Measurements from ENCODE around the gene GIMAP7. TPM values are rescaled to one million over a fixed set of nuclear protein-coding genes. Genes with fewer than 3 reads are reported as not detected.

The GIMAP7 gene
- total and polyA plus RNA-seq, 4 experiments from 2014 or later, result 464 to 1,096 (median 517) TPM

DNA sequence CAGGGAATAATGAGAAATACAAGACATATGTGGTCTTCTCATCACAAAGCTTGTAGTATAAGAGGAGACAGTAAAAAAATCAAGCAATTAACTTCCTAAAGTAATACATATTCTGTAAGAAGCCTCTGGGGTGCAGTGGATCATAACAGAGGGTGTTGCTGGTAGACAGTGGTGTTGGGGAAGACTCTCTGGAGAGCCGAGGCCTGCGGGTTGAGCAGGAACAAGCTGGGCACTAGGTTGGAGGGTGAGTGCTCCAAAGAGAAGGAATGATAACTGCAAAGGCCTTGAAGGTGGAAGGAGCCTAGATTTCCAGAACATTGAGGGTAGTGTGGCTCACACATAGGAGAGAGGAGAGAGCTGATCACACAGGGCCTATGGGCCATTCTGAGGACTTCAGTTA lies 54.0 kb downstream of the GIMAP7 start:
- Histone ChIP-seq H3K4me3 (ENCODE audit: low read length in 2 of 2) (peak overlapping the region; percentile 92 to 96), H3K27me3 (ENCODE audit: insufficient read depth, low read length) (no peaks in the 10 kb centered on the region), H3K27ac (ENCODE audit: low read depth, low read length) (peak overlapping the region; percentile 70), H3K9me3 (ENCODE audit: control insufficient read depth in 1 of 2, low read length in 2 of 2) (peaks cover 23 to 36% of the 10 kb centered on the region in 2 donors), H3K4me1 (ENCODE audit: insufficient read depth, low read length) (peaks cover 57% of the 10 kb centered on the region), H3K36me3 (ENCODE audit: insufficient read depth, low read length) (peaks cover 29% of the 10 kb centered on the region)
- H3K4me3 Mint-ChIP-seq, result peak overlapping the region; percentile 98 to 100 (median 100)
- H3K27me3 Mint-ChIP-seq, result no peaks in the 10 kb centered on the region
- ChIA-PET POLR2A (ENCODE audit: partially characterized antibody) (interaction anchor here (0.6 to 16.1 kb wide), 38 partner anchors 10 to 186 kb away, joined by 3 to 777 read pairs (median 16); partner anchors contain the start of genes GIMAP1, GIMAP2, GIMAP5 and GIMAP6), CTCF (ENCODE audit: partially characterized antibody) (interaction anchor here (1.0 to 7.1 kb wide), 22 partner anchors 16 to 187 kb away, joined by 4 to 107 read pairs (median 8); partner anchors contain the start of genes GIMAP1, GIMAP2, GIMAP6 and GIMAP7)
- peaks cover 0 to 60% (median 52%) of the 10 kb centered on the region in 8 donors for H3K9me3 Mint-ChIP-seq
- peaks cover 65 to 66% of the 10 kb centered on the region in 2 donors for H3K36me3 Mint-ChIP-seq
- intact Hi-C loops (cut with micrococcal nuclease), result loop anchor here (1.0 to 5.0 kb wide), 8 partner anchors 12 to 187 kb away; partner anchors contain the start of gene GIMAP2
- peak in 4 of 5 donors; percentile 35 to 53 (median 41) for DNase-seq
- peaks cover 40 to 76% (median 61%) of the 10 kb centered on the region in 4 donors for H3K4me1 Mint-ChIP-seq
- H3K27ac Mint-ChIP-seq, result peak overlapping the region; percentile 86 to 99 (median 96)

DNA sequence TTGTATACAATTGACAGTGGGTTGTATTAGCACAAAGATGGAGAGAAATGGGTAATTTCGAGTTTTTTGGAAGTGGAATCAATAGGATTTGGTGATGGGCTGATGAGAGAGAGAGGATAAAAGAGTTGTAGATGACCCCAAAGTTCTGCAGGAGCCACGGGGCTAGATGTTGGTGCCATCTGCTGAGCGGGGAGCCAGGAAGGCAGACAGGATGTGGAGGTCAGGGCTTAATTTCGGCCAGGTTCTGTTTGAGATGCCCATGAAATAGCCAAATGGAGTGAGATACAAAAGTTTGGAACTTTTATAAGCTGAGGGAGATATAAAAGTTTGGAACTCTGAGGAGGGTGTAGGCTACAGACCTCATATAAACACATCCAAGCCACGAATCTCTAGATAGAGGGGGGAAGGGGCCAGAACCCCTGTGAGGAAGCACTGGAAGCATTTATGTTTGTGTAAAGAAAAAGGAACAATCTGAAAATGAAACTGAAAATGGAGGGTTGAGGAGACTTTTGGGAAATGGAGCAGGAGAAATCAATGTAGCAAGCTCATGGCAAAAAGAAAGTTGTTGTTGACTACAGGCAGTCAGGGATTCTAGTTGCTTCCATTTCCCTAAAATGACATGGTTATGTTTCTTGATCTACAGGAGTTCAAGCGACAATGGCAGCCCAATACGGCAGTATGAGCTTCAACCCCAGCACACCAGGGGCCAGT lies 54.7 kb downstream of the GIMAP7 start:
- Histone ChIP-seq H3K4me1 (ENCODE audit: insufficient read depth, low read length) (peaks cover 50% of the 10 kb centered on the region), H3K36me3 (ENCODE audit: insufficient read depth, low read length) (peaks cover 29% of the 10 kb centered on the region), H3K27me3 (ENCODE audit: insufficient read depth, low read length) (no peaks in the 10 kb centered on the region), H3K27ac (ENCODE audit: low read depth, low read length) (peak overlapping the region; percentile 70), H3K4me3 (ENCODE audit: low read length in 2 of 2) (peak overlapping the region; percentile 92 to 96), H3K9me3 (ENCODE audit: control insufficient read depth in 1 of 2, low read length in 2 of 2) (peaks cover 23 to 42% of the 10 kb centered on the region in 2 donors)
- POLR2A ChIA-PET (ENCODE audit: partially characterized antibody), result interaction anchor here (0.7 to 16.1 kb wide), 35 partner anchors 12 to 186 kb away, joined by 3 to 777 read pairs (median 20); partner anchors contain the start of genes GIMAP1, GIMAP2, GIMAP5 and GIMAP6
- peaks cover 33 to 72% (median 55%) of the 10 kb centered on the region in 4 donors for H3K4me1 Mint-ChIP-seq
- DNase-seq, result peak in 1 of 5 donors; percentile 32
- intact Hi-C loops (cut with micrococcal nuclease), result loop anchor here (2.0 to 5.0 kb wide), 4 partner anchors 38 to 171 kb away; partner anchors contain the start of gene GIMAP2
- peaks cover 0 to 66% (median 58%) of the 10 kb centered on the region in 8 donors for H3K9me3 Mint-ChIP-seq
- H3K27ac Mint-ChIP-seq, result peak overlapping the region; percentile 86 to 99 (median 96)
- H3K4me3 Mint-ChIP-seq, result peak overlapping the region; percentile 98 to 100 (median 100)
- CTCF ChIA-PET (ENCODE audit: partially characterized antibody), result interaction anchor here (1.0 to 7.1 kb wide), 20 partner anchors 17 to 186 kb away, joined by 3 to 107 read pairs (median 8); partner anchors contain the start of genes GIMAP1, GIMAP2, GIMAP6 and GIMAP7
- H3K36me3 Mint-ChIP-seq, result peaks cover 67 to 70% of the 10 kb centered on the region in 2 donors
- H3K27me3 Mint-ChIP-seq, result no peaks in the 10 kb centered on the region

Other genes with a start within 250 kb of the GIMAP7 start
- gene LRRC61, start 191.5 kb upstream of the GIMAP7 start, total RNA-seq, result 10 to 100 TPM; 11.0 to 12.8 TPM
- gene LRRC61, start 191.5 kb upstream of the GIMAP7 start, polyA plus RNA-seq, result 10 to 100 TPM; 14.8 to 16.0 TPM
- gene ACTR3C, start 191.3 kb upstream of the GIMAP7 start, total RNA-seq, result 10 to 100 TPM; 13.0 to 17.8 TPM
- 1 to 10 TPM; 3.6 to 8.6 TPM for gene ACTR3C, start 191.3 kb upstream of the GIMAP7 start, polyA plus RNA-seq
- gene RARRES2, start 173.2 kb upstream of the GIMAP7 start, total RNA-seq, result not detected
- gene RARRES2, start 173.2 kb upstream of the GIMAP7 start, polyA plus RNA-seq, result not detected
- gene REPIN1, start 146.1 kb upstream of the GIMAP7 start, total RNA-seq, result 10 to 100 TPM; 72.0 to 78.5 TPM
- 10 to 100 TPM; 29.4 to 62.1 TPM for gene REPIN1, start 146.1 kb upstream of the GIMAP7 start, polyA plus RNA-seq
- 1 to 10 TPM; 4.3 to 5.5 TPM for gene ZNF775, start 135.5 kb upstream of the GIMAP7 start, total RNA-seq
- 1 to 10 TPM in 1 of 2 donors, under 1 TPM in 1; 0.67 to 7.6 TPM for gene ZNF775, start 135.5 kb upstream of the GIMAP7 start, polyA plus RNA-seq
- gene GIMAP8, start 64.2 kb upstream of the GIMAP7 start, total RNA-seq, result 10 to 100 TPM; 59.0 to 62.5 TPM
- 10 to 100 TPM in 1 of 2 donors, 1 to 10 TPM in 1; 9.8 to 39.9 TPM for gene GIMAP8, start 64.2 kb upstream of the GIMAP7 start, polyA plus RNA-seq
- gene GIMAP4, start 52.5 kb downstream of the GIMAP7 start, total RNA-seq, result 100 to 1,000 TPM; 418 to 448 TPM
- gene GIMAP4, start 52.5 kb downstream of the GIMAP7 start, polyA plus RNA-seq, result 100 to 1,000 TPM; 449 to 613 TPM
- gene GIMAP6, start 117.5 kb downstream of the GIMAP7 start, total RNA-seq, result 100 to 1,000 TPM; 158 to 173 TPM
- gene GIMAP6, start 117.5 kb downstream of the GIMAP7 start, polyA plus RNA-seq, result 100 to 1,000 TPM; 115 to 154 TPM
- gene GIMAP2, start 170.8 kb downstream of the GIMAP7 start, total RNA-seq, result 100 to 1,000 TPM; 238 to 244 TPM
- gene GIMAP2, start 170.8 kb downstream of the GIMAP7 start, polyA plus RNA-seq, result 100 to 1,000 TPM in 1 of 2 donors, 10 to 100 TPM in 1; 90.0 to 110 TPM
- 10 to 100 TPM; 93.7 to 97.6 TPM for gene GIMAP1, start 201.7 kb downstream of the GIMAP7 start, total RNA-seq
- gene GIMAP1, start 201.7 kb downstream of the GIMAP7 start, polyA plus RNA-seq, result 10 to 100 TPM; 36.6 to 69.2 TPM
- gene GIMAP5, start 222.5 kb downstream of the GIMAP7 start, total RNA-seq, result 100 to 1,000 TPM; 296 to 297 TPM
- gene GIMAP5, start 222.5 kb downstream of the GIMAP7 start, polyA plus RNA-seq, result 100 to 1,000 TPM; 415 to 679 TPM